ENCODE measurements around the gene ENTPD6.

Gene ENTPD6

DNA sequence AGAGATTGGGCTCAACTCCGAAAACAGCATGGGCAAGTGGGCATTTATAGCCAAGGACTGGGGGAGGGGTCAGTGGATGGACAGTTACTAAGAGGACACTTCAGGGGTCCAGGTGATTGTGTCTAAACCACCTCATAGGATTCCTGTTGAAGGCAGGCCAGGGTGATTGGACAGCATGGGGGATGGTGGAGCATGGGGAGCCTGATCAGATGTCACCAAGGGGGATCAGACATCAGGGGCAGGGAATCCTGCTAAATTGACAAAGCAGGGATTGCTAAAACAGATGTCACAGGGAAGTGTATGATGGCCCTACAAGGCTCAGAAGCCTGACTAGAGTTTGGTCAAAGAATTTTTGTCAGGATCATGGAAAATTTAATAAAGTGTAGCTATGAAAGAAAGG lies 49.9 kb downstream of the ENTPD6 start:
- DNase-seq: no peak

DNA sequence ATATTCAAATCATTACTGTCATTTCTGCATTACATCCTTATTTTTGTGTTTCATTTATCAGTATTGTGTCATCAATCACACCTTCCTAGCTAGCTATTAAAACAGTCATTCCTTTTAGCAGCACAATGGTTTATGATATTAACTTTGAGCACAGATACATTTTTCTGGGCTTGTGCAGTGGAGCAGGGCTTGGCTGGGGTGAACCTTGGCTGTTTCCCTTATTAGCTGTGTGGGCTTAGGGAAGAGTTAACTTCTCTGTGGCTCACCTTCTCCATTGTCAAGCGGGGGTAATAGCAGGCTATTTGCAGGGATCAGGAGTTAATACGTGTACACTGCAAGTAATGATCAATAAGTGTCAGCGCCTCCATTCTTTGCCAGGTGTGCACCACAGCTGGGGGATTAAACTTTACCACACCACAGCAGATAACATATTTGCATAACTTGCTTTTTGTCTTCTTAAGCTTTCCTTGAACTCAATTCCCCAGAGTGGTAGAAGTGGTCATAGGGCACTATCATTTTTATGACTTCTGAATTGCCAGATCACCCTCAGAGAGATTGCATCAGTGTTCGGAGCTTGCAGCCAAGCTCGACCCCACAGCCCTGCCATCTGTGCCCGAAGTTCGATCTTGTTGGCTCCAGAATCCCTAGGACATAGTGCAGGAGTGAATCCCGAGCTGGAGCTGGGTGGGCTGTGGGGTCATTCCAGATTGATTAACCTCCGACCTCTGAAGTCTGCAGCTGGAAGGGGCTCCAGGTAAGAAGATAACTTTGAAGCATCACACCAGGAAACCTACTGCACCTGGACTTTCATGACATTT lies 50.9 kb downstream of the ENTPD6 start:
- no peak for DNase-seq

DNA sequence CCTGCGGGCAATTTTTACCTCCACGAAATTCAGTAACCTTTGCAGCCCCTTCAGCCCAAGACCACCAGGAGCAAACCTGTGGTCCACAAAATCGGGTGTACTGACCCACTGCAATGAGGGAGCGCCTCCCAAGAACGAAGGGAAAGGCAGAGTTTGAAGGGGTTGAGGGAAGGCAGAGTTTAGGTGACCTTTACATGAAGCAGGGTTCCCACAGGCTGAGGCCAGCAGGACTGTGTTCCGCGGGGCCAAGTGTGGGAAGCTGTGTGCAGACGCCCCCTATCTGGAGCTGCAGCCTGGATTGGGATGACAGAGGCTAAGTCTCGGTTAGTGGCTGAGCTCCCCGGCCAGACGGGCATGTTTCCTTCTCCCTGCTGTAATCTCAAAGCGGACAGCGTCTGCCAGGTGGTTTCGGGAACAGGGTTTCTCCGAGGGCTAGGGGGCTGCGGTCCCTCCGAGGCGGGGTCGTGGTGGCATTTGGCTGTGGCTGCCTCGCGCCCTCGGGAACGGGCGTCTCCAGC lies 51.5 kb downstream of the ENTPD6 start:
- DNase-seq: peak; percentile 14

DNA sequence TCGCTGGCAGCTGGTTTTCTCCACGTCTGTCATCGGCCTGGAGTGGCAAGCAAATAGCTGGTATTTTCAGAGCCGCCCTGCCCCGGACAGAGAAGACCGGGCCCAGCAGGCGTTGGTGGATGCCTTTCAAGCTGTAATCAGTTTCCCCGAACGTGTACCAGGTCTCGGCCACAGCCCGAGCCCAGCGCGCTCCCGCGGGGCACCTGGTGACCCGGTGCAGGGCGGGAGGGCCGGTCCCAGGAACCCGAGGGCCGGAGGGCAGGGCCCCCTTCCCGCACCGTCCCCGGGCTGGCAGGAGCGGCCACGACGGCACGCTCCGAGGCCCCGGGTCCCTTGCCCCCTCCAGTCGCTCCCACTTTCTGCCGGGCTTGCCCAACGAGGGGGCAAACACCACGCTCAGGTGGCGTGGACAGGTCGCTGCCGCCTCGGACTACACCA lies 52.0 kb downstream of the ENTPD6 start:
- no peak for DNase-seq

DNA sequence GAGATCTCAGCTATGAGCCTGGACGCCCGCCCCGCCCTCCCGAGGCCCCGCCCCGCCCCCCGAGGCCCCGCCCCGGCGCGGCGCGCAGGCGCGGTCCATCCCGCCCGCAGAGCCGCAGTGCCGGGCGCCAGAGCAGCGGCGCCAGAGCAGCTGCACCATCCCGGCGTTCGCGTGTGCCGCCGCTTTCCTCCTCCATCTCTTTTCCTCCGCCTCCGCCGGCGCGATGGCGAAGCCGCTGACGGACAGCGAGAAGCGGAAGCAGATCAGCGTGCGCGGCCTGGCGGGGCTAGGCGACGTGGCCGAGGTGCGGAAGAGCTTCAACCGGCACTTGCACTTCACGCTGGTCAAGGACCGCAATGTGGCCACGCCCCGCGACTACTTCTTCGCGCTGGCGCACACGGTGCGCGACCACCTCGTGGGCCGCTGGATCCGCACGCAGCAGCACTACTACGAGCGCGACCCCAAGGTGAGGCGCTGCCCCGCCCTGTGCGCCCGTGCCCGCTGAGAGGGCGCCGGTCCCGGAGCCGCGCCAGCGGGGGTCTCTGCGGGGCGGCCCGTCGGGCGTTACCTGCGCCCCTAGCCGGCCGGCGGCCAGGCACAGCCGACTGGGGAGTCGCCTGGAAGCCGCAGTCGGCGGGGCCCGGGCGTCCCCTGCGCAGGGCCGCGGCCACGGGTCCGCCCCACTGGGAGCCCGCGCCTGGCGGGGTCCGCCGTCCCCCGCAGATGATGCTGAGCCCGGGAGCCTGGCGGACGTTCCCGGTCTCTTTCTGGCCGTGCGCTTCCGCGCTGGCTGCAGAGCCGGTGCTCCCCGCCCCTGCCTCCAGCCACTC lies 52.7 kb downstream of the ENTPD6 start, which contains the start of gene PYGB:
Gene PYGB, plus strand, starts transcription at position 130 of the 830 bp plus-strand sequence. Its CDS starts 94 bp downstream, at position 224.
- peak; percentile 77 for DNase-seq

DNA sequence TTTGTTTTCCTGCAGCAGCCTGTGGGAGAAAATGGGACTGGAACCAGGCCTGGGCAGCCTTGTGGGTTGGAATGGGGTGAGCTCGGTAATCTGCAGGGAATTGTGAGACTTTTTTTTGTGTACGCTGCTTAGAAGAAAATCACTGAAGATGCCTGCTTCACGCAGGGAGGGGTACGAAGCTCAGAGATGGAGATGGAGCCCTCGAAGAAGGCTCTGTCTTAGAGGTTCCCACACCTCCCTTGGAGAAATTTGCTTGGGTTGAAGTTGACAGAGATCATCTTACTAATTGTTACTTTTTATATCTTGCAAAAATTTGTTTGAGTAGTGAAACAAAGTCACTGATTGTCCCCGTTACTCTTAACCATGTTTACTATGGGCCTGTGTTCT lies 53.3 kb downstream of the ENTPD6 start:
- DNase-seq: no peak

DNA sequence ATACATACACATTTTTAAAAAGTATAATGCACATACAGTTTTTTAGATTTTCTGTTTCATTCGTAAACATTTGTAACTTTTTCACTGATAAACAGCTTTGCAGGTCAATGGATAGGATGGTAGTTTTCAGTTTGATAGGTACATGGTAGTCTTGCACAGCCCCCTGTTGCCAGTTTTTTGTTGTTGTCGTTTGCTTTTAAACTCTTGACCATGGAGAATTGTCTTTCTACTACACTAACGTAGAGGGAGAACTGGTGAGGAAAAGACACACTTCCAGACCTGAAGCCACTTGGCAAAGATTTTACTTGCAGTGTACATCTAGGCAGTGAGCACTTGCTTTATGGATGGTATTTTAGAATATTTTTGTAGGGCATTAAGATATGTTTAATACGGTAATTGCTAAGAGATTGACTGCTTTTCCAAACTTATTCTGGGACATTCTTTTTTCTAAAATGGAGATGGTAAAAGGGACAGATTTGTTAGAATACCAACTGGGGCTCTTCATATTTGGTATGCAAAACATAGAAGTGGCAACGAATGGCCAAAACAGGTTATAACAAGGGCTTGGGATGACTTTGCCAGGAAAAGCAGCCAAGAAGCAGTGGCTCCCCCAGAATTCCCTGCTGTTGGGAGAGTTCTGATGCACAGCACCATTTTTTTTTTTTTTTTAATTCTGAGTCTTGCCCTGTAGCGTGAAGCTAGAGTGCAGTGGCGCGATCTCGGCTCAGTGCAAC lies 53.9 kb downstream of the ENTPD6 start:
- no peak for DNase-seq

DNA sequence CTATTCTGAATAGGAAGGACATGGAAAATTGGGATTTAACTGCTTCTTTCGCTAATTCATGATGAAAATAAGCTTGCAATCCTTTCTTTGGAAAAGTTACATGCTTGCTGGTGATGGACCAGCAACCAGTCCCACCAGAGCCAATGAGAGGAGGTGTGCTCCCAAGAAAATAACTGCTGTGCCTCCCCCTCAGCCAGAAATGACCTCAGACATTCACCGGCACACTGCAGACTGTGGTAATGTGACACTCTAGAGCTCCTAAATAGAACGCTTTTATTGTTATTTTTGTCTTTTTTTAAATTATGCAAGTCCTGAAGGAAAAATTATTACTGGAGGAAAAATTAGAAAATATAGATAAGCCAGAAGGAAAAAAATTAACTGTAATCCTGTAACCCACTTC lies 55.0 kb downstream of the ENTPD6 start:
- DNase-seq: no peak

DNA sequence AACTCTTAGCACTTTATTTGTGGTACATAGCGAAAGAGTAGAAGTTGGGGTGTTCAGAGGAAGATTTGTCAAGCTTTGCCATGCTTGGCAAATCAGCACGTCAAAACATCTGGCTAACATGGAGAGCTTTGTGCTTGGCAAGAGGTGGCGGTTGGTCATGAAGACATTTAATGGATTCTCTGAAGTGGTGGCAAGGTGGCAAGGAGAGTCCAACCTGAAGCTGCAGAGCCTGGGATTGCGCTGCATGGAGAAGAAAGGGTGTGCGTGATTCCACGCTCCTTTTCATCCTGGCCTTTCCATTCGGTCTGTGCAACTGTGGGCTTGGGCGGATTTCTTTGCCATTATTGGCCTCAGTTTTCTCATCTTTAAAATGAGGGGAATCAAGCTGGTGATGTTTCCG lies 55.5 kb downstream of the ENTPD6 start:
- DNase-seq: no peak

DNA sequence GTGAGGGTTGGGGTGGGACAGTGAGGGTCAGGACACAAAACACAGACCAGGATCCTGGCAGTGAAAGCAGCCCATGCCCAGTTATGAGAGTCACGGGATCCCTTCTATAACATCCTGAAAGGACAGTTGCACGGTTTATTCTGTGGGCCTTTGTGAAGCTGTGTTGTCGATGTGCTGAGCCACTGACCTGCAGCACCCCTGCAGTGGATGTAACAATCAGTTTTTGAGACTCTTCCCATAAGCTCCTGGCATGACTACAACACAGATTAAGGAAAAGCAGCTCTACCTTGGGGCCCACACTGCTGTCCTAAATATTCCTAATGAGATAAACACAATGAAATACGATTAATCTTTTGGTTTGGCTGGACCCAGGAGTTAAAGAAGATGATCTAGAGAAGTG lies 56.0 kb downstream of the ENTPD6 start:
- DNase-seq: no peak

DNA sequence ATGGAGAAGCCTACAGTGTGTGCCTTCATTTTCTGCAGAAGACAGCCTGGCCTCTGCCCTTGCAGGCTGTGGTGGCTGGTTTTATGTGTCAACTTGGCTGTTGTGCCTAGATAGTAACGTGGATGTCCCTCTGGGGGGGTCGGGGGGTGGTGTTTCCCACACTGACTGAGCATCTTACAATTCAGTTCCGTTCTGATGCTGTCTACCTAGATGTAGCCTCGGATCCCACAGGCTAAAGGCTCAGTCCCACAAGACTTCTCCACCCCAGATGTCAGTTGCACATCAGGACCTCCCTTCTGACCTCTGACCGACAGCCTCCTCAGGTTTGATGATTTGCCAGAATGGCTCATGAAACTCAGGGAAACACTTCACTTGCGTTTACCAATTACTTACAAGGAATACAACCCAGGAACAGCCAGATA lies 56.7 kb downstream of the ENTPD6 start:
- no peak for DNase-seq

DNA sequence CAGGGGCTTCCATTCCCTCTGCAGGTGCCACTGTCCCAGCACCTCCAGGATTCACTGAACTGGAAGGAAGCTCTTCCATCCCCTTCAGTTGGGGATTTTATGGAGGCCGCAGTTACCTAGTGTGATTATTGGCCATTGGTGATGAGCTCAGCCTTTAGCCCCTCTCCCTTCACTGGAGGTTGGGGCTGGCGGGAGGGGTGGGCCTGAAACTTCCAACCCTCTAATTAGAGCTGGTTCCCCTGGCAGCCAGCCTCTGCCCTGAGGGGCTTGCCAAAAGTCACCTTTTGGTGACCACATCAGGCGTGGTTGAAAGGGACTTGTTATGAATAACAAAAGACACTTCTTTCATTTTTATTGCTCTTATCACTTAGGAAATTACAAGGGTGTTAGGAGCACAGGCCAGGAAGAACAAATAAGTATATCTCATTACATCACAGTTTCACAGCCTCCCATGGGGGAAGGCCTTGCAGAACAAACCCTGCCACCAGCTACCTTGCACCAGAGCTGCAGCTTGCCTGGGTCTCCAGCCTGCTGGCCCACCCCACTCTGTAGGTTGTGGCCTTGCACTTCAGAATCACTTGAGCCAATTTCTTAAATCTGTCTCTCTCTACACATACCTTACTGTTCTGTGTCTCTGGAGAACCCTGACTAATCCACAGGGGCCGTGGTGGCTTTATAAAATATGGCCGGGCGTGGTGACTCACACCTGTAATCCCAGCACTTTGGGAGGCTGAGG lies 57.3 kb downstream of the ENTPD6 start:
- DNase-seq: no peak

DNA sequence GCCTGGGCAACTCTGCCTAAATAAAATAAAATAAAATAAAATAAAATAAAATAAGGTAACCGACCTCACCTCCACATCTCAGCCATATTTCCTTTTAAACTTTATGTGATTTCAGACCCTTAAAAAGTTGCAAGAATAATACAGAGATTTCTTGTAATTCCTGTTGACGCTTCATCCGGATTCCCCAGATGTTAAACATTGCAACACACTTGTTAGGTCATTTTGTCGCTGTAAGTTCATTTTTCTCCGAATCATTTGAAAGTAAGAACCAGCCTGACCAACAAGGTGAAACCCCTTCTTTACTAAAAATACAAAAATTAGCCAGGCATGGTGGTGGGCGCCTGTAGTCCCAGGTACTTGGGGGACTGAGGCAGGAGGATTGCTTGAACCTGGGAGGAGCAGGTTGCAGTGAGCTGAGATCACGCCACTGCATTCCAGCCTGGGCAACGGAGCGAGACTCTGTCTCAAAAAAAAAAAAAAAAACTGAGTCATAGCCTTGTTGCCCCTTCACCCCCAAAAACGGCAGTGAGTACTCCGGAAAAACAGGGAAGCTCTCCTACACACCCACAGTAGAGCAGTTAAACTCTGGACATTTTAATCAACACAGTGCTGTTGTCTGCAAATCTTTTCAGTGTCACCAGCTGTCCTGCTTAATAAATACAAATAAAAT lies 58.2 kb downstream of the ENTPD6 start:
- no peak for DNase-seq

DNA sequence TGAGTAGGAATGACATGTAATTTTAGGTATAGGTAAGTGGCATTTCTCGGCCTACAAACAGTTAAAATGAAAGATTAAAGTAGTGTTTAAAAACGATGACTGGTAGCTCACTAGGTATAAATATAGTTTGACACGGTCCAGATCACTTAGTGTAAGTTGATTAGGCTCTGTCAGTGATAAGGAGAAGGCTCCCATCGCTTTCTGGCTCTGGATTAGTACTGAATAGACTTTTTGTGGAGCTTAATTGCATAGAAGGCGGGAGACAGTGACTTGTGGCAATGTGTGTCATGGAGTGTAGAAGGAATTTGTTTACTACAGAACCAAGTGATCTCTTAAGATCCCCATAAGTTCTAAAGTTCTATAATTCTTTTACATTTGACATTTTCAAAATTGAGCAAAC lies 59.1 kb downstream of the ENTPD6 start:
- DNase-seq: no peak

DNA sequence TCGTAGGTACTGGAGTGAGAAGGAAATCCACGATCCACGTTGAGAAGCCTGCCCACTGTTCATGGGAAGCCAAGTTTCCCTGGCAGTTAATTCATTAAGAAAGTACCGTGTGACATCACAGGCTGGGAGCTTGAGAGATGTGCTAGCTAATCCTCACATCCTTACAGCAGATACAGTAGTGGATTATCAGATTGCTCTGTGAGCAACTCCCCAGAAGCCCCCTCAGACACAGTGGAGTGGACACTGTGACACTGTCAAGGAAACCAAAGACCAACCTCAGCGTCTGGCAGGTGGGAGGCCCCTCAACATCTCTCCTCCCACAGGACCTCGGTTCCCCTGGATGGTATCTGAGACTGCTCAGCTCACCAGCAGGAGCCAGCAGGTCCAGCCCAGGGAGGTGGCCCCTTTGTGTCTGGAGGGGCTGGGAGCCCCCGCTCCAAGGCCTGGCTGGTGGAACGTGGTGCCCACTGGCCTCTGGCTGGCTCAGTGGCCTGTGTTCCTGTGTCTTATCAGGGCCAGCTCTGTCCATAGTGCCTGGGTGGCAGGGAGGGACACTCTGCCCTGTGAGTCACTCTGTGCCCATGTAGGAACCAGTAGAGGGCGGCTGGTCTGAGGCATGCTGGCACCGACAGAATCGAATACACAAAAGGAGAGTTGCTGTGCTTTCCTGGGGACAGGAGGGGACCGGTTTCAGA lies 59.6 kb downstream of the ENTPD6 start:
- DNase-seq: no peak

DNA sequence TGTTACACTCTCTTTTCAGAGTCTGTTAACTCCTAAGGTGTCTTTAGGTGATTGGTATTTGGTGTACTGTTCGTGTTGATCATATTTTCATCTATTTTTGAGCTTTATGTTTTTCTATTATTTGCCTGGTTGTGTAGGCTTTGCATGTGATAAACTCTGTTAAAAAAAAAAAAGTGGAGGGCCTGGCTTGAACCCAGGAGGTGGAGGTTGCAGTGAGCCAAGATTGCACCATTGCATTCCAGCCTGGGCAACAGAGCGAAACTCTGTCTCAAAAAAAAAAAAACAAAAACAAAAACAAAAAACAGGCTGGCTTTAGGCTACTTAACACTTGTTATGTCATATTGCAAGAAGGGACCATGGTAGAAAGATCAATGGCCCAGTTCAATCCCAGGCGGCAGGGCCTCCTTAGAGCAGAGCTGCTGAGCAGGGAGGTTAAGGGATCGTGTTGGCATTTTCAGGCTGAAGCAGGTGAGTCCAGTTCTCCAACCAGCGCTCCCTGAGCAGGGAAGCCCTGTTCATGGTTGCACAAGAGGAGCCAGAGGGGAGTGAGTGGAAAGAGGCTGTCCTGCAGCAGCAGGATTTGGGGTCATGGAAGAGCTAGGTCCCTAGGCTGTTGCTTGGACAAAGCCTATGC lies 60.8 kb downstream of the ENTPD6 start:
- no peak for DNase-seq

DNA sequence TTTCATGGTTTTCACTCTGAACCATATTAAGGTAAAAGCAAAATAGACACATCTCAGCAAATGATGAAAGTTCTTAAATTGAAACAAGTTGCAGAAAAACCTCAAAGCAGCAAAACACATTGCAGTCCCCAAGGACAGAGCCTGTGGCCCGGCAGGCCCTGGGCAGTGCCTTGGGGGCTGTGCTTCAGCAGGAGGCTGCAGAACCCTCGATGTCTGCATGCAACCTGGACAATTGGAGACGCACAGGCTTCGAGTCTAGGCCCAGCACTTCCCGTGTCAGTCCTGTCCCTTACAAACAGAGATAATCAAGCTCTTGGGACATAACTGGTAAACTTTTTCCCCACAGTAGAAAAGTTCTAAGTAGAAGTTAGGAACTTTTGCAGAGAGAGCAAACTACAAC lies 61.6 kb downstream of the ENTPD6 start:
- DNase-seq: no peak

DNA sequence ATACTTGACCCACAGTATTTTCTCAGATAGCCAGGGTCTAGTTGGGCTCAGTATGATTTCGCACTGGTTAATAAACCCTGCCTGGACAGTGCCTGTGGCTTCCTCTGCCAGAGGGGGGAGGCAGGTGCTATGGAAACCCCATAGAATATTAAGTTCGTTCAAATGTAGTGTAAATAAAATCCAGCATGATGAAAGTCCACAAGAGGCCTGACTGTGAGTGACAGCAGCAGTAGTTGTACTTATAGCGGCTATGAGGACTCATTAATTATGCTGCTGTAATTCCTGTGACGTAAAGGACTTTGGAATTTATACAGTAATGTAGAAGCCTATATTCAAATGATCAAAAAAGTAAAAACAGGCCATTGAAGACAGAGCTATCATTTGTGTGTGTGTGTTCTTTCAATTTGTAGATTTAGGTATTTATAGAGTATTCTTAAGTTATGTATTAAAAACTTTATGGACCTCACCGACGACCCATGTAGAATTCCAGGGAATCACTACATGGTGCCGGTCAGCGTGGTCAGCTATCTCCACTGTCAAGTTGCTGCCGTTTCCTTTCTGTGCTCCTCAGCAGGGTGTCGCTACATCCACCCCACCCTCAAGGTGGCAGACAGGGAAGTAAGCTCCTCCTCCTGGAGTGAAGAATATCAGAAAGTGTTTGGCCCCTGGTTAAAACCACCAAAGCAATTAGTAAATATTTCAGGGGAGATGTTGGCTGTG lies 62.4 kb downstream of the ENTPD6 start:
- DNase-seq: no peak

DNA sequence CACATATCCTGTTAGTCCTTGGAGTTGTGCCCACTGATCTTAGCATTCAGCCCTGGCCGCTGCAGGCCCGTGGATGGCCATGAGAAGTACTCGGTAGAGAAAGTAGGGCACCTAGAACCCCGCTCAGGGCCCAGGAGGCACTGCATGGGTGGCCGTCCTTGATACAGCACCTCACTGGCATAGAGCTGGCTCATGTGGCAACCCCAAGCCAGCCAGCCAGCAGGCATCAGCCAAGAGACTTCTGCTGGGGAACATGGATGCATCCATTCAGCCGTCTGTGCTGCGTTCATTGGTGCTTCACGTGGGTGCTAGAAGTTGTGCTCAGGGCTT lies 62.9 kb downstream of the ENTPD6 start:
- no peak for DNase-seq

DNA sequence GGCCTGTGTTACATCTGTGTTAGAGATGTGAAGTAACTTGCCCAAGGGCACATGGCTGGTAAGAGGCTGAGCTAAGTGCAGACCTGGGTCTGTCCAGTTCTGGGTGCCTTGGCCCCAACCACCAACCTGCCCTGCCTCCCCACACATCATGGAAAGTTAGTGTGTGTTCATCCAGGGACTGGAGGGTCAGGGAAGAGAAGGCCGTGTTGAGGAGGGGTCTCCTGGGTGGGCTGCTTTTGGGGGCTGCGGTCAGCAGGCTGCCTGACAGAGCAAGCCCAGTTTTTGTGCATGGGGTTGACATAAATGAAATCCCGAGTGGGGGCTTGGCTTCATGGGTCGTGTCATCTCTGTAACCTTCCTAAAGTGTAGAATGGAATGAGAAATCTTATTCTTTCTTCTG lies 63.3 kb downstream of the ENTPD6 start:
- no peak for DNase-seq

Data from activated naive CD4-positive, alpha-beta T cell treated with Interleukin-2 at 50 U/mL for 16 hours (primary cell).